Measurements from ENCODE around the gene C1QL4. TPM values are rescaled to one million over a fixed set of nuclear protein-coding genes. Genes with fewer than 3 reads are reported as not detected.

C1QL4 gene
- total RNA-seq, 2 donors from 2014 or later, result not detected

DNA sequence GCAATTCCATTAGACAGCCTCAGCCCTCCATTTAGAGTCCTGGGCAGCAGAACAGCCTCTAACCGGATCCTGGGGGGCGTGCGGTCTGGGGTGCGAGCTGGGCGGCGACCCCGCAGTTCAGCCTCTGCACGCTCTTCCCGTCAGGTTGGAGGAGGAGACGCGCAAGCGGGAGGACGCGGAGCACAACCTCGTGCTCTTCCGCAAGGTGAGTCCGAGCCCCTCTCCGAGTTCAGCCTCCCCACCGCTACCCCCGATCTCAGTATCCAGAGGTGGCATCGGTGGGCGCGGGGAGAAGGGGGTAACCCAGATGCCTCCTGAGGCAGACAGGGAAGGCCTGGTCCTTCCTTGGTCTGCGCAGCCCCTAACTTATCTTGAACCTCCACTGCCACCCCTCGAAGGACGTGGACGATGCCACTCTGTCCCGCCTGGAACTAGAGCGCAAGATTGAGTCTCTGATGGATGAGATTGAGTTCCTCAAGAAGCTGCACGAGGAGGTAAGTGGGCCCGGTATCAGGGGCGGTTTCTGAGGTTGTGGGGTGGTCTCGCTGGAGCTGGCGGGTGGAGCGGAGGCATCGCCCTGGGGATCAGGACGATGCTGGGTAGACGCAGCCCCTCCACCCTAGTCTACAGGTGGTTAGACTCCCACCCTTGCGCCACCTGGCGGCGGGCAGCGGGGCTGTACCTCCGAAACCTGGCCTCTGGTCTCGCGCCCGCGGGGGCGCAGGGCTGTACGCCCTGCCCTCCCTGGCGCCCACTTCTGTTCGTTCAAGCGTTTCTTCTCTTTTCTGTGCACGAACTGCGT, 40.8 kb downstream of the C1QL4 start:
- intact Hi-C loops (cut with DNase I), result no loop called here
- Histone ChIP-seq H3K4me3 (no peak overlapping the region), H3K9me3 (no peaks in the 10 kb centered on the region), H3K4me1 (peaks cover 26% of the 10 kb centered on the region), H3K36me3 (replicated peaks in 1 of 2; ENCODE audit: insufficient read depth in 1 of 2, low read depth in 2 of 2) (no peaks in the 10 kb centered on the region), H3K27ac (no peak overlapping the region), H3K27me3 (peaks cover 3 to 16% of the 10 kb centered on the region in 2 donors)
- TF ChIP-seq, protein P1, sequence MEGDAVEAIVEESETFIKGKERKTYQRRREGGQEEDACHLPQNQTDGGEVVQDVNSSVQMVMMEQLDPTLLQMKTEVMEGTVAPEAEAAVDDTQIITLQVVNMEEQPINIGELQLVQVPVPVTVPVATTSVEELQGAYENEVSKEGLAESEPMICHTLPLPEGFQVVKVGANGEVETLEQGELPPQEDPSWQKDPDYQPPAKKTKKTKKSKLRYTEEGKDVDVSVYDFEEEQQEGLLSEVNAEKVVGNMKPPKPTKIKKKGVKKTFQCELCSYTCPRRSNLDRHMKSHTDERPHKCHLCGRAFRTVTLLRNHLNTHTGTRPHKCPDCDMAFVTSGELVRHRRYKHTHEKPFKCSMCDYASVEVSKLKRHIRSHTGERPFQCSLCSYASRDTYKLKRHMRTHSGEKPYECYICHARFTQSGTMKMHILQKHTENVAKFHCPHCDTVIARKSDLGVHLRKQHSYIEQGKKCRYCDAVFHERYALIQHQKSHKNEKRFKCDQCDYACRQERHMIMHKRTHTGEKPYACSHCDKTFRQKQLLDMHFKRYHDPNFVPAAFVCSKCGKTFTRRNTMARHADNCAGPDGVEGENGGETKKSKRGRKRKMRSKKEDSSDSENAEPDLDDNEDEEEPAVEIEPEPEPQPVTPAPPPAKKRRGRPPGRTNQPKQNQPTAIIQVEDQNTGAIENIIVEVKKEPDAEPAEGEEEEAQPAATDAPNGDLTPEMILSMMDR (IDR thresholded peaks at IDR 0.05), result peak; percentile 54 to 77 (median 62)
- TF ChIP-seq POLR2A (IDR thresholded peaks at IDR 0.05), result no peak
- ATAC-seq (peak; percentile 76), DNase-seq (peak; percentile 52 to 66 (median 56))
- 15 to 16% methylated on average over 14 to 50 of the region's 54 CpGs for WGBS, 2 donors

DNA sequence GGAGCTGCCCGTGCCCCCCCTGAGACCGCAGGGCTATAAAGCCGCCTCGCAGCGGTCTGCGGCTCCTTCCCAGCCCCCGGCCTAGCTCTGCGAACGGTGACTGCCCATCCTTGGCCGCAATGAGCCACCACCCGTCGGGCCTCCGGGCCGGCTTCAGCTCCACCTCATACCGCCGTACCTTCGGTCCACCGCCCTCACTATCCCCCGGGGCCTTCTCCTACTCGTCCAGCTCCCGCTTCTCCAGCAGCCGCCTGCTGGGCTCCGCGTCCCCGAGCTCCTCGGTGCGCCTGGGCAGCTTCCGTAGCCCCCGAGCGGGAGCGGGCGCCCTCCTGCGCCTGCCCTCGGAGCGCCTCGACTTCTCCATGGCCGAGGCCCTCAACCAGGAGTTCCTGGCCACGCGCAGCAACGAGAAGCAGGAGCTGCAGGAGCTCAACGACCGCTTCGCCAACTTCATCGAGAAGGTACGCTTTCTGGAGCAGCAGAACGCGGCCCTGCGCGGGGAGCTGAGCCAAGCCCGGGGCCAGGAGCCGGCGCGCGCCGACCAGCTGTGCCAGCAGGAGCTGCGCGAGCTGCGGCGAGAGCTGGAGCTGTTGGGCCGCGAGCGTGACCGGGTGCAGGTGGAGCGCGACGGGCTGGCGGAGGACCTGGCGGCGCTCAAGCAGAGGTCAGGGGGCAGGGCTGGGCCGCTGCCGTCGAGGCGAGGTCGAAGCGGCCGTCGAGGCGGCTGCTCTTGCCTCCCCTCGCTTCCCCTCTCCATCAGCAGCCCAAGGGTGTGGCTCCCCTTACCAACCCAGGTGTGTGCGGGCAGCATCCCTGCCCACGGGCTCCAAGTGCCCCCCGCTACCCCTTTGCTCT, 41.7 kb downstream of the C1QL4 start, which contains the start of gene PRPH:
Gene PRPH (plus strand): TSS at position 66 of the 855 bp plus-strand sequence. CDS start 54 bp downstream, at position 120.
- 12 to 53% methylated on average over 23 to 75 of the region's 82 CpGs for WGBS, 2 donors
- peak in 2 of 4 donors; percentile 34 to 37 for DNase-seq
- no peaks in the 10 kb centered on the region for H3K9me3 ChIP-seq
- TF ChIP-seq POLR2A (IDR thresholded peaks at IDR 0.05), result no peak
- TF ChIP-seq, protein P1 (IDR thresholded peaks at IDR 0.05), result no peak
- peak; percentile 40 for ATAC-seq
- peaks cover 26% of the 10 kb centered on the region for H3K4me1 ChIP-seq
- no peaks in the 10 kb centered on the region for H3K36me3 ChIP-seq (replicated peaks in 1 of 2; ENCODE audit: insufficient read depth in 1 of 2, low read depth in 2 of 2)
- H3K27me3 ChIP-seq, result peaks cover 3 to 16% of the 10 kb centered on the region in 2 donors
- H3K27ac ChIP-seq, result no peak within 1 kb of the TSS
- intact Hi-C loops (cut with DNase I), result no loop called here
- H3K4me3 ChIP-seq, result no peak within 1 kb of the TSS

DNA sequence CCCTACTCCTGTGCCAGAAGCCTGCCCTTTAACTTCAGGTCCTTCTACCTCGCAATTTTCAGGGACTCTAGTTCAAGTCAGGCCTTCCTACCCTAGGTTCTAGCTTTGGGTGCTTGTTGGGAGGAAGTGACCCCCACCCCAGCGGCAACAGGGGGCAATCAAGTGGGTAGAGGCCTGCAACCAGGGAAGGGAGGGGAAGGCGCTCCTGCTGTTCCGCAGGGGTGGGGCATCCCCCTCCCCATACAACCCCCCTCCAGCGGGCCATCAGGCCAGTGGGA, 42.2 kb downstream of the C1QL4 start:
- peaks cover 3 to 16% of the 10 kb centered on the region in 2 donors for H3K27me3 ChIP-seq
- WGBS, 2 donors, result 46 to 80% methylated on average over 1 to 4 of the region's 5 CpGs
- intact Hi-C loops (cut with DNase I), result no loop called here

DNA sequence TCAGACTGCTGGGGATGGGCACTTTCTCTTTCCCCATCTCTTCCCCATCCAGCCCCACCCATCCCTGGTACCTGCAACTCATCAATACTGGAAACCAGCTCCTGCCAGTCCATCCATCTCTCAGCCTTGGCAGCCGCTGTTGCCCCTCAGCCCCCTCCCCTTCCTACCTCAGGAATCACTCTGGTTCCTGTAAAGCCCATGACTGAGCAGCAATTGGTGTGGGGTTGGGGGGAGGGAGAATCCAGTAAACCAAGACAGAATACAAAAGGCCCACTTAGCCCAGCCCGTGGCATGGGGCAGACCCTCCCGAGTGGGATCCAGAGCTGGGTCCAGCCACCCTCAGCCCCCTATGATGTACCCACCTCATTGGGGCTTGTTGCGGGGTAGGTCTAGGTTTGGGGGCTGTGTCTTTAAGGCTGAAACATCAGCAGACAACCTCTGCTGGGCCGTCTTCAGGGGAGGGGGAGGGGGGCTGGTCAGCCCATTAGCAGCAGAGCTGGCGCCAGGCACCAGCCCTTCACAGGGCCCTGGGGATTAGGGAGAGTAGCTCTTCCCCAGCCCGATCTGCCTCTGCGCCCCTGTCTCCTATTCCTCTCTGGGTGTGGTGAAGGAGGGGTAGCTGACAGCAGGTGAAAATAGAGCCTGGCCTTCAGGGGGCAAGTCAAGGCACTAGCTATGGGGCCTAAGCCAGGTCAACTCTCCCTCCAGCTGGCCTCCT, 42.7 kb downstream of the C1QL4 start:
- no peak for DNase-seq
- TF ChIP-seq, protein P1 (IDR thresholded peaks at IDR 0.05), result no peak
- intact Hi-C loops (cut with DNase I), result no loop called here
- Histone ChIP-seq H3K4me1 (peaks cover 26% of the 10 kb centered on the region), H3K36me3 (replicated peaks in 1 of 2; ENCODE audit: insufficient read depth in 1 of 2, low read depth in 2 of 2) (no peaks in the 10 kb centered on the region), H3K27me3 (peaks cover 3 to 16% of the 10 kb centered on the region in 2 donors), H3K9me3 (no peaks in the 10 kb centered on the region), H3K4me3 (no peak overlapping the region), H3K27ac (no peak overlapping the region)
- 74 to 82% methylated on average over 5 to 8 of the region's 8 CpGs for WGBS, 2 donors
- no peak for ATAC-seq

More for the DNA sequence above, 42.2 kb downstream of the C1QL4 start:
- DNase-seq (no peak), ATAC-seq (no peak)
- H3K36me3 ChIP-seq (replicated peaks in 1 of 2; ENCODE audit: insufficient read depth in 1 of 2, low read depth in 2 of 2), result no peaks in the 10 kb centered on the region
- H3K4me1 ChIP-seq, result peaks cover 26% of the 10 kb centered on the region
- H3K4me3 ChIP-seq, result no peak overlapping the region
- no peak overlapping the region for H3K27ac ChIP-seq
- H3K9me3 ChIP-seq, result no peaks in the 10 kb centered on the region
- TF ChIP-seq, protein P1 (IDR thresholded peaks at IDR 0.05), result no peak
- no peak for TF ChIP-seq POLR2A (IDR thresholded peaks at IDR 0.05)
